Measurements from ENCODE around the gene PLET1.

Gene PLET1

GRCh38 chr11:112235750-112236390, 24.8 kb downstream of the PLET1 start:
- no peak for DNase-seq

GRCh38 chr11:112231952-112232351, 28.7 kb downstream of the PLET1 start:
- DNase-seq: no peak

- DNase-seq: no peak
These were observed 30.8 kb downstream of the PLET1 start for GRCh38 chr11:112229746-112230433.

GRCh38 chr11:112229159-112229558, 31.5 kb downstream of the PLET1 start:
- DNase-seq: no peak

- DNase-seq: no peak
These were observed 32.0 kb downstream of the PLET1 start for GRCh38 chr11:112228706-112229105.

GRCh38 chr11:112227471-112227870, 33.2 kb downstream of the PLET1 start:
- no peak for DNase-seq

GRCh38 chr11:112226831-112227401, 33.7 kb downstream of the PLET1 start:
- DNase-seq: peak; percentile 6 to 13

- peak; percentile 76 to 80 for DNase-seq
These were observed 34.4 kb downstream of the PLET1 start, which contains the start of gene PTS for GRCh38 chr11:112226062-112226830. Gene PTS, plus strand, starts transcription at chr11:112226428. Its CDS starts 16 bp downstream, at chr11:112226444.

GRCh38 chr11:112225753-112226061, 35.0 kb downstream of the PLET1 start:
- no peak for DNase-seq

GRCh38 chr11:112223754-112224532, 36.7 kb downstream of the PLET1 start:
- DNase-seq: no peak

GRCh38 chr11:112223121-112223520, 37.5 kb downstream of the PLET1 start:
- no peak for DNase-seq

- DNase-seq: no peak
These were observed 38.4 kb downstream of the PLET1 start for GRCh38 chr11:112222303-112222702.

- DNase-seq: no peak
These were observed 39.3 kb downstream of the PLET1 start for GRCh38 chr11:112221274-112221835.

- peak; percentile 75 to 79 for DNase-seq
These were observed 41.0 kb downstream of the PLET1 start for GRCh38 chr11:112219476-112220232.

GRCh38 chr11:112216561-112217105, 44.0 kb downstream of the PLET1 start:
- no peak for DNase-seq

GRCh38 chr11:112215621-112216020, 45.0 kb downstream of the PLET1 start:
- DNase-seq: no peak

- DNase-seq: no peak
These were observed 46.9 kb downstream of the PLET1 start for GRCh38 chr11:112213753-112214152.

- DNase-seq: no peak
These were observed 48.0 kb downstream of the PLET1 start for GRCh38 chr11:112212710-112213109.

- no peak for DNase-seq
These were observed 48.4 kb downstream of the PLET1 start for GRCh38 chr11:112212290-112212689.

- DNase-seq: no peak
These were observed 49.1 kb downstream of the PLET1 start for GRCh38 chr11:112211536-112211935.

- DNase-seq: no peak
These were observed 49.8 kb downstream of the PLET1 start for GRCh38 chr11:112210890-112211289.

Data from AML-193 (cell line).